Measurements from ENCODE around the gene HGF. TPM values are rescaled to one million over a fixed set of nuclear protein-coding genes. Genes with fewer than 3 reads are reported as not detected.

HGF gene
- total RNA-seq, 4 donors from 2014 or later = 4.7 to 13.6 (median 8.5) TPM

GRCh38 chr7:81655271-81655670 is 114.6 kb downstream of the HGF start:
- Histone ChIP-seq H3K4me1 (no peaks in the 10 kb centered on the region), H3K27ac (no peak overlapping the region), H3K4me3 (no peak overlapping the region), H3K9me3 (peaks cover 0 to 21% (median 0%) of the 10 kb centered on the region in 3 donors), H3K36me3 (no peaks in the 10 kb centered on the region), H3K27me3 (no peaks in the 10 kb centered on the region)
- no peak for ATAC-seq
- no peak for TF ChIP-seq CTCF (IDR thresholded peaks at IDR 0.05)
- no peak for TF ChIP-seq POLR2AphosphoS5 (IDR thresholded peaks at IDR 0.05)
- no peak for TF ChIP-seq EP300 (IDR thresholded peaks at IDR 0.05)
- TF ChIP-seq POLR2A (IDR thresholded peaks at IDR 0.05) = no peak
- 88 to 92% methylated on average over 1 of the region's 1 CpG for WGBS, 2 donors (ENCODE audit: low coverage in 1 of 2)

GRCh38 chr7:81652225-81652624 is 117.6 kb downstream of the HGF start:
- no peak overlapping the region for H3K4me3 ChIP-seq
- no peak for ATAC-seq
- no peak overlapping the region for H3K27ac ChIP-seq
- no peaks in the 10 kb centered on the region for H3K27me3 ChIP-seq
- WGBS, 2 donors (ENCODE audit: low coverage in 1 of 2) = 100% methylated on average over 1 of the region's 1 CpG
- H3K36me3 ChIP-seq = no peaks in the 10 kb centered on the region
- H3K9me3 ChIP-seq = peaks cover 0 to 21% (median 0%) of the 10 kb centered on the region in 3 donors
- TF ChIP-seq POLR2A (IDR thresholded peaks at IDR 0.05) (no peak), POLR2AphosphoS5 (IDR thresholded peaks at IDR 0.05) (no peak), CTCF (IDR thresholded peaks at IDR 0.05) (no peak), EP300 (IDR thresholded peaks at IDR 0.05) (no peak)
- no peaks in the 10 kb centered on the region for H3K4me1 ChIP-seq

Data from gastroesophageal sphincter (tissue), 4 donors.